GM12892 (cell line): ENCODE measurements around the gene IL6ST.

Experiments
- DNase-seq: peaks from one replicate; pipeline ENCODE4 v3.0.0; 2011; ENCODE audit not compliant: insufficient read length
- FAIRE-seq: peaks from 2 replicates; lab custom pipeline; 2011; peaks lifted over from hg19 to GRCh38; lab: Jason Lieb, UNC
- POLR2A ChIP-seq: IDR thresholded peaks from 2 replicates; pipeline ENCODE4 v1.6.1; 2011; ENCODE audit warnings: low read depth, low read length, control low read depth
- POLR2AphosphoS5 ChIP-seq: IDR thresholded peaks from 2 replicates; pipeline ENCODE4 v1.6.1; 2011; ENCODE audit warnings: low read depth, low read length, control low read depth
- TAF1 ChIP-seq: IDR thresholded peaks from 2 replicates; pipeline ENCODE4 v1.6.1; 2011; ENCODE audit warnings: low read depth, mild to moderate bottlenecking, control low read depth, low read length, borderline replicate concordance

The IL6ST gene

GRCh38 chr5:55935371-55935770 lies 59.4 kb downstream of the IL6ST start:
- DNase-seq, result no peak
- no peak for TF ChIP-seq POLR2AphosphoS5
- no peak for TF ChIP-seq POLR2A
- TF ChIP-seq TAF1, result no peak
- no peak for FAIRE-seq

- TF ChIP-seq POLR2A (no peak), TAF1 (no peak), POLR2AphosphoS5 (no peak)
- DNase-seq (no peak), FAIRE-seq (no peak)
These were observed 60.0 kb downstream of the IL6ST start for GRCh38 chr5:55934720-55935119.

DNA sequence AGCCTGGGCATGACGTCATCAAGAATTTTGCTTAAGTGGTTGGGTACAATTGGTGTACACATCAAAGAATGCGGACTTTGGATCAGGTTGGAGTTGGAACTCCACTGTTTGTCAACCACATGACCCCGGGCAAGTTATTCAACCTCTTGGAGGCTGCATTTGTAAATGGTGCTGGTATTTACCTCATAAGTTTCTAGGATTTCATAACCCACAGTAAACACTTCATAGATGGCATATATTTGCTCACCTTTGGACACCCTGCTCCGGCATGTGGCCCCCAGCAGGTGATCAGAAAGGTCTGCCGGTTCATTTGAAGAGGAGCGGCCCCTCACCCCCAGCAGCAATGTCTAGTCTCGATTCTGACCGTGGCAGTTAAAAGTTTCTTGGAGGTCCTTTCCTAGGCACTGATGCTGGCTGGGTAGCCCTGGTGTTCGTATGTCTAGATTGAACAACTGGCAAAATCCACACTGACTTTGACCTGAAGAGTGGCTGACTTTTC lies 60.6 kb downstream of the IL6ST start:
- DNase-seq (no peak), FAIRE-seq (no peak)
- no peak for TF ChIP-seq POLR2AphosphoS5
- no peak for TF ChIP-seq TAF1
- TF ChIP-seq POLR2A, result no peak

DNA sequence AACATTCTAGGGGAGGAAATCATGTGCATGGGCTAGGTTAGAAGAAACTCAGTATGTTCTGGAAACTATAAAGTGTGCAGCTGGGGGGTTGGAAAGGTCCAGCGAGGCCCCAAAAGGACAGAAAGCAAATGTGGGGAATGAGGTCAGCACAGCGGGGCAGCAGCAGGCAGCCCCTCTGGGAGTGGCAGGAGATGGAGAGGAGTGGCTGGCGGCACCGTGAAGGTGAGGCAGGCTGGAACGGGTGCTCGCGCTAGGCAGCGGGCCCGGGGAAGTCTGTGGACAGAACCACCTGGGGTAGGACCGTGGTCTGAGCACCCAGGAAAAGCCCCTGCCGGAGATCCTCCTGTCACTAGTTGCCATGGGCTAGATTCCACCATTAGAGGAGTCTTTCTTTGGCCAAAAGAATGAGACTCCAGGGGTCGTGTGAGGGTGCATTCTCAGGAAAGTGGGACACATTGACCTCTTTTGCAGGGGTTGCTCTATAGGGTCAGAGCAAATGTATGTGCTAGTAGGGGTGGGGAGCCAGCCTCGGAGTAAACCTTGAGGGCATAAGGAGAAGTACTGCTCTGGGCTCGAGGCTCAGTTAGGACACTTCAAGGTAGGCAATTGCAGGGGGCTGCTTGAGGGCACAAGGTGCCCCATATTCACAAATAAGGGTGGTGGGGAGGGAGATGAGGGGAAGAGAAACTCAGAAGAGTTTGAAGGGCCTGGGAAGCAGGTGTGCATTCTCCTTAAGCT lies 61.2 kb downstream of the IL6ST start:
- DNase-seq (no peak), FAIRE-seq (no peak)
- TF ChIP-seq TAF1 (no peak), POLR2A (no peak), POLR2AphosphoS5 (no peak)

- DNase-seq, result no peak
- TF ChIP-seq POLR2AphosphoS5 (no peak), TAF1 (no peak), POLR2A (no peak)
- FAIRE-seq, result no peak
These were observed 62.1 kb downstream of the IL6ST start for GRCh38 chr5:55932700-55933099.

DNA sequence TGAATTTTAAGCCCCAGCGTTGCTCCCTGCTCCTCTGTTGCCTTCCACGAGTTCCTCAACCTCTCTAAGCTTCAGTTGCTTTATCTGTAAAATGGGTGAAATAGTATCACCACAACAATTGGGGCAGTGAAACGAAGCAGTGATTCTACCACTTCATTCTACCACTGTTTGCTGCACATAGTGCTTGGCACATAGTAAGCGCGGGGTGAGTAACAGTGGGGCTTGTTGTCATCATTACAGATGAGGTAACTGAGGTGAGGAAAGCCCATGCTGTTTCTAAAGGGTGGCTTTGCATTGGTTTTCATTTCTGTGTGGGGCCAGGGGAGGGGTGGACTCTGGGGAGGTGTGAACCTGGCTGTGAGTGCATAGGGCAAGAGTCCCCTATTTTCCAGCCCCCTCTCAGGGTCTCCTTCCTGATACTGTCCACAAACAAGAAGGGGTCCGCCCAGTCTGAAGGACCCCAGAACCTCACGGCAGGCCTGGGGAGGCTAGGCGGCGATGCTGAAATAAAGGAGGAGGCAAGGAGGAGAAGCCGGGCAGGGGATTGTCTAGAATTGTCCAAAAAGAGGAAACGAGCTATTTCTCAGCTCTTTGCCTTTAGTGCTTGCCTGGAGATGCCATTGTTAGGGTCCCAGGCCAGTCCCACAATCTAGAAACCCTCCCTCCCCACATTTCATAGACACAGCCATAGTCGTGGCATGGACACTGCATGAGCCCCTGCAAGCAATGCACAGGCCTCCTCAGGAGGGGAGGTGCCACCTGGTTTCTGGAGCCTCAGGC lies 65.6 kb downstream of the IL6ST start:
- no peak for DNase-seq
- TF ChIP-seq TAF1 (no peak), POLR2A (no peak), POLR2AphosphoS5 (no peak)
- FAIRE-seq, result no peak

GRCh38 chr5:55927861-55928655 lies 66.7 kb downstream of the IL6ST start:
- no peak for FAIRE-seq
- no peak for DNase-seq
- no peak for TF ChIP-seq TAF1

GRCh38 chr5:55926476-55926875 lies 68.3 kb downstream of the IL6ST start:
- FAIRE-seq (no peak), DNase-seq (no peak)
- TF ChIP-seq POLR2A, result no peak
- no peak for TF ChIP-seq TAF1
- TF ChIP-seq POLR2AphosphoS5, result no peak

DNA sequence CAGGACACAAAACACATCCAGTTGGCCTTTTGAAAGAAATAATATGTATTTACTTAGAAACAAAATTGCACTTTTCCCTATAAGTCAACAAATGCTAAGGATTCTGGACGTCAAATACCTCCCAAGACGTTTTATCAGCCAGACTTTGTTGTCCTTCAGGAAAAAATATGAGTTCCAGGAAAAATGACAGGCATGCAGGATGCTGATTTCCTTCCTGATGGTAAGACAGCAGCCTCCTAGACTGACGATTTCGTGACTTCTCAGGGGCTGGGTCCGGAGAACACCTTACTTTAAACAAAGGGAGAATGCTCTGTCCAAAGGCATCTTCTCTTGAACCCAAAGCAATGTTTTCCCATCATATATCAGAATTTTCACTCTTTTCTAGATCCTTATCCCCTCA lies 69.1 kb downstream of the IL6ST start:
- FAIRE-seq (no peak), DNase-seq (no peak)
- TF ChIP-seq POLR2A (no peak), TAF1 (no peak), POLR2AphosphoS5 (no peak)

DNA sequence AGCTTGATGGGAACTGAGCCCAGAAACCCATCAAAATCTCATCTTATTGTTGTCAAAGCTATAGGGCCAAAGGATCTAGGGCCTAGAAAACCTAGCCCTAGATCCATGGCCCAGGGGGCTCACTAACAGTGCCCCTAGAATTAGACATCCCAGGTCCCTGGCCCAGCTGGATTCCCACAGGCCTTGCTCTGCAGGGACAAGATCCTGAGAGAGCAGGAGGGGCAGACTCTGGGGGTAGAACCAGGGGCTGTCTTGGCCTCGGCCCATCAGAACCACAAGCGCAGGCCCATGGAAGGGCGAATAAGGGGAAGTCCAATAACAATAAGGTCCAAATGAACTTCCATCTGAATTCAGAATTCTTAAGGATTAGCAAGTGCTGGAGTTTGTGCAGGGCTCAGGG lies 69.6 kb downstream of the IL6ST start:
- TF ChIP-seq TAF1 (no peak), POLR2AphosphoS5 (no peak), POLR2A (no peak)
- no peak for DNase-seq
- no peak for FAIRE-seq

DNA sequence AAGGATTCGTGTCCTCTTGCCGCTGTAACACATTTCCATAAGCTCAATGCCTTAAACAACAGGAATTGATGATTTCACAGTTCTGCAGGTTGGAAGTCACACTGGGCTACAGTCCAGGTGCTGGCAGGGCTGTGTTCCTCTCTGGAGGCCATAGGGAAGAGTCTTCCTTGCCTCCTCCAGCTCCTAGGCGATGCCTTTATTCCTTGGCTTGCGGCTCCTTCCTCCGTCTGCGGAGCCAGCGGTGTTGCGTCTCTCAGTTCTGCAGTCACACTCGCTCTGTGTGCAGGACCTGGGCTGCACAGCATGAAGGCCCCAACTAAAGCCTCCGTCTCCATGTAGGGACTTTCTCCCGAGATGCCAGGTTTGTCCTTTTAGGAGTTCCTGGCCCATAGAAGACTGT lies 70.0 kb downstream of the IL6ST start:
- FAIRE-seq (no peak), DNase-seq (no peak)

GRCh38 chr5:55923865-55924500 lies 70.8 kb downstream of the IL6ST start:
- FAIRE-seq, result no peak
- TF ChIP-seq POLR2A, result no peak
- DNase-seq, result no peak

More for the DNA sequence above, 70.0 kb downstream of the IL6ST start:
- no peak for TF ChIP-seq POLR2A
- TF ChIP-seq POLR2AphosphoS5, result no peak
